Measurements from ENCODE around the gene GALNT16.

- TF ChIP-seq BACH2 (CRISPR knock-in tag; IDR thresholded peaks at IDR 0.05; ENCODE audit: borderline replicate concordance): no peak
- TF ChIP-seq ZFP3 (CRISPR knock-in tag; IDR thresholded peaks at IDR 0.05): no peak
- no peak for TF ChIP-seq ISL1 (CRISPR knock-in tag; IDR thresholded peaks at IDR 0.05)
- TF ChIP-seq CREB5 (CRISPR knock-in tag; IDR thresholded peaks at IDR 0.05; ENCODE audit: low read depth): no peak
- TF ChIP-seq, protein P1, sequence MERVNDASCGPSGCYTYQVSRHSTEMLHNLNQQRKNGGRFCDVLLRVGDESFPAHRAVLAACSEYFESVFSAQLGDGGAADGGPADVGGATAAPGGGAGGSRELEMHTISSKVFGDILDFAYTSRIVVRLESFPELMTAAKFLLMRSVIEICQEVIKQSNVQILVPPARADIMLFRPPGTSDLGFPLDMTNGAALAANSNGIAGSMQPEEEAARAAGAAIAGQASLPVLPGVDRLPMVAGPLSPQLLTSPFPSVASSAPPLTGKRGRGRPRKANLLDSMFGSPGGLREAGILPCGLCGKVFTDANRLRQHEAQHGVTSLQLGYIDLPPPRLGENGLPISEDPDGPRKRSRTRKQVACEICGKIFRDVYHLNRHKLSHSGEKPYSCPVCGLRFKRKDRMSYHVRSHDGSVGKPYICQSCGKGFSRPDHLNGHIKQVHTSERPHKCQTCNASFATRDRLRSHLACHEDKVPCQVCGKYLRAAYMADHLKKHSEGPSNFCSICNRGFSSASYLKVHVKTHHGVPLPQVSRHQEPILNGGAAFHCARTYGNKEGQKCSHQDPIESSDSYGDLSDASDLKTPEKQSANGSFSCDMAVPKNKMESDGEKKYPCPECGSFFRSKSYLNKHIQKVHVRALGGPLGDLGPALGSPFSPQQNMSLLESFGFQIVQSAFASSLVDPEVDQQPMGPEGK (CRISPR knock-in tag; IDR thresholded peaks at IDR 0.05; ENCODE audit: borderline replicate concordance): no peak
- no peak for TF ChIP-seq TCF4 (CRISPR knock-in tag; IDR thresholded peaks at IDR 0.05; ENCODE audit: borderline replicate concordance)
- no peak for TF ChIP-seq OSR1 (CRISPR knock-in tag; IDR thresholded peaks at IDR 0.05)
- no peak for TF ChIP-seq ARNTL (CRISPR knock-in tag; IDR thresholded peaks at IDR 0.05; ENCODE audit: borderline replicate concordance, low read depth)
- TF ChIP-seq ZNF565 (CRISPR knock-in tag; conservative IDR thresholded peaks at IDR 0.05; ENCODE audit: low read depth): no peak
- no peak for TF ChIP-seq POU6F1 (CRISPR knock-in tag; IDR thresholded peaks at IDR 0.05; ENCODE audit: borderline replicate concordance, low read depth)
- TF ChIP-seq RARB (CRISPR knock-in tag; IDR thresholded peaks at IDR 0.05): no peak
- TF ChIP-seq ZC3H10 (CRISPR knock-in tag; IDR thresholded peaks at IDR 0.05): no peak
- no peak for TF ChIP-seq PPARA (CRISPR knock-in tag; IDR thresholded peaks at IDR 0.05; ENCODE audit: borderline replicate concordance)
Observed at GRCh38 chr14:69349091-69349777, 89.3 kb downstream of the GALNT16 start.

All from SK-N-SH treated with all-trans-retinoic acid at 6 μM for 48 hours (cell line).